ENCODE data around the gene POU2F1. TPM values are rescaled to one million over a fixed set of nuclear protein-coding genes. Genes with fewer than 3 reads are reported as not detected.

Gene POU2F1
- total and polyA plus RNA-seq, 2 experiments from 2014 or later, result 9.2 to 21.9 TPM

GRCh38 chr1:167462341-167462740, 241.7 kb downstream of the POU2F1 start:
- H3K4me3 ChIP-seq, result no peak overlapping the region
- H3K36me3 ChIP-seq, result no peaks in the 10 kb centered on the region
- no peaks in the 10 kb centered on the region for H3K9me3 ChIP-seq (ENCODE audit: low read depth)
- H3K4me1 ChIP-seq (ENCODE audit: low read depth), result peaks cover 13% of the 10 kb centered on the region
- DNase-seq (ENCODE audit: low read depth in 1 of 2, low spot score in 1 of 2), result no peak
- no peak overlapping the region for H3K27ac ChIP-seq
- TF ChIP-seq CTCF (IDR thresholded peaks at IDR 0.05; ENCODE audit: low read depth, low read length), result no peak
- no peaks in the 10 kb centered on the region for H3K27me3 ChIP-seq

GRCh38 chr1:167463080-167463479, 242.4 kb downstream of the POU2F1 start:
- no peak for TF ChIP-seq CTCF (IDR thresholded peaks at IDR 0.05; ENCODE audit: low read depth, low read length)

GRCh38 chr1:167463875-167464575, 243.3 kb downstream of the POU2F1 start:
- no peaks in the 10 kb centered on the region for H3K36me3 ChIP-seq
- no peak for TF ChIP-seq CTCF (IDR thresholded peaks at IDR 0.05; ENCODE audit: low read depth, low read length)
- no peak overlapping the region for H3K27ac ChIP-seq

More at GRCh38 chr1:167463080-167463479, 242.4 kb downstream of the POU2F1 start:
- Histone ChIP-seq H3K4me1 (ENCODE audit: low read depth) (peaks cover 13% of the 10 kb centered on the region), H3K27me3 (no peaks in the 10 kb centered on the region), H3K27ac (no peak overlapping the region), H3K36me3 (no peaks in the 10 kb centered on the region), H3K4me3 (no peak overlapping the region), H3K9me3 (ENCODE audit: low read depth) (no peaks in the 10 kb centered on the region)
- DNase-seq (ENCODE audit: low read depth in 1 of 2, low spot score in 1 of 2), result no peak

GRCh38 chr1:167465018-167465417, 244.3 kb downstream of the POU2F1 start:
- H3K4me3 ChIP-seq, result no peak overlapping the region
- H3K36me3 ChIP-seq, result no peaks in the 10 kb centered on the region
- H3K9me3 ChIP-seq (ENCODE audit: low read depth), result no peaks in the 10 kb centered on the region
- H3K27me3 ChIP-seq, result no peaks in the 10 kb centered on the region
- TF ChIP-seq CTCF (IDR thresholded peaks at IDR 0.05; ENCODE audit: low read depth, low read length), result no peak
- peaks cover 13% of the 10 kb centered on the region for H3K4me1 ChIP-seq (ENCODE audit: low read depth)
- no peak for DNase-seq (ENCODE audit: low read depth in 1 of 2, low spot score in 1 of 2)
- no peak overlapping the region for H3K27ac ChIP-seq

More at GRCh38 chr1:167463875-167464575, 243.3 kb downstream of the POU2F1 start:
- Histone ChIP-seq H3K4me1 (ENCODE audit: low read depth) (peaks cover 13% of the 10 kb centered on the region), H3K27me3 (no peaks in the 10 kb centered on the region), H3K4me3 (no peak overlapping the region), H3K9me3 (ENCODE audit: low read depth) (no peaks in the 10 kb centered on the region)
- no peak for DNase-seq (ENCODE audit: low read depth in 1 of 2, low spot score in 1 of 2)

GRCh38 chr1:167465743-167466142, 245.1 kb downstream of the POU2F1 start:
- H3K27me3 ChIP-seq, result no peaks in the 10 kb centered on the region
- TF ChIP-seq CTCF (IDR thresholded peaks at IDR 0.05; ENCODE audit: low read depth, low read length), result no peak
- no peaks in the 10 kb centered on the region for H3K9me3 ChIP-seq (ENCODE audit: low read depth)
- H3K36me3 ChIP-seq, result no peaks in the 10 kb centered on the region
- no peak for DNase-seq (ENCODE audit: low read depth in 1 of 2, low spot score in 1 of 2)
- no peak overlapping the region for H3K4me3 ChIP-seq
- H3K27ac ChIP-seq, result no peak overlapping the region
- peaks cover 13% of the 10 kb centered on the region for H3K4me1 ChIP-seq (ENCODE audit: low read depth)

Data from cardiac muscle cell (in vitro differentiated cells and primary cell).